Heart left ventricle (tissue), 13 donors: Measurements from ENCODE around the gene BAZ2B.

Experiments used
- POLR2A ChIP-seq, 2 donors: fragments of 450-650 bp; IDR thresholded peaks; one replicate each; pipeline ENCODE4 v1.6.1; 2017; ENCODE audit warnings: antibody characterized with exemption in 2 of 2, mild to moderate bottlenecking in 2 of 2, moderate library complexity in 2 of 2
- TF ChIP-seq, protein P1 (sequence below), 12 donors: fragments of 200-600 bp; sonication (generic) in 4 of 12; IDR thresholded peaks; one replicate each; pipeline versions ENCODE4 v1.5.0 to v1.8.0; 2018 to 2022; ENCODE audit warnings: antibody characterized with exemption in 12 of 12, mild to moderate bottlenecking in 5 of 12
- donor health status: ischemic (EF 13 %, LVEDD 7.1; RV severe dilation, severe dysfunction).
- donor health status: DM: no; HTN: yes; CAD: no.
- donor health status: DM: no; HTN: no; CAD: no.
- donor health status: ischemic (EF 25% LVEDD 6.9; RV normal size, moderate dysfunction).
- donor health status: ischemic (EF 25% LVEDD 5.7; RV mildly dilated, moderate dysfunction).
- donor health status: ischemic (EF 35%, LVEDD 5.7; RV mildly dilated, moderate dysfunction).
- donor health status: nonischemic (EF 11% LVEDD 7.7; RV severe dilation, severe dysfunction).
- donor health status: DM: yes; HTN: yes; CAD: no.
- donor health status: PGD.
- donor health status: ischemic (EF 29% LVEDD 5.4; RV normal size, mild dysfunction).
- donor health status: nonischemic (EF 23%, LVEDD 6.1; RV moderate dilation, normal function).

DNA sequence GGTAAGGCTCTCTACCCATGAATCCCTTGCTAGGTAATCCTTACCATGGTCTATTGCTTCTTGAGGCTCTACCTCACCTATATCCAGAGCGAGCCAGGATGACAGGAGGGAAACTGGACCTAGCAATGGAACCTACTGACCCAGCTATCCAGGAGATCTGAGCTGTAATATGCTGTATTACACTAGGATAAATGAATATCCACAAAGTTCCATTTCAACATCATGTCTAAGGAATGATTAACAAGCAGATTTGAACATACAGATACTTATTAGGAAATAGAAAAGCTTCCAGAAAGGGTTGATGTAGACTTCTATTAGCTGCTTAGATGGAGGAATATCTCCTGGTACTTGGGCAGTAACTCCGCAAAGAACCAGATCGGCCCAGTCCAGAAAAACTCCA is 110.1 kb downstream of the BAZ2B start:
- TF ChIP-seq, protein P1, sequence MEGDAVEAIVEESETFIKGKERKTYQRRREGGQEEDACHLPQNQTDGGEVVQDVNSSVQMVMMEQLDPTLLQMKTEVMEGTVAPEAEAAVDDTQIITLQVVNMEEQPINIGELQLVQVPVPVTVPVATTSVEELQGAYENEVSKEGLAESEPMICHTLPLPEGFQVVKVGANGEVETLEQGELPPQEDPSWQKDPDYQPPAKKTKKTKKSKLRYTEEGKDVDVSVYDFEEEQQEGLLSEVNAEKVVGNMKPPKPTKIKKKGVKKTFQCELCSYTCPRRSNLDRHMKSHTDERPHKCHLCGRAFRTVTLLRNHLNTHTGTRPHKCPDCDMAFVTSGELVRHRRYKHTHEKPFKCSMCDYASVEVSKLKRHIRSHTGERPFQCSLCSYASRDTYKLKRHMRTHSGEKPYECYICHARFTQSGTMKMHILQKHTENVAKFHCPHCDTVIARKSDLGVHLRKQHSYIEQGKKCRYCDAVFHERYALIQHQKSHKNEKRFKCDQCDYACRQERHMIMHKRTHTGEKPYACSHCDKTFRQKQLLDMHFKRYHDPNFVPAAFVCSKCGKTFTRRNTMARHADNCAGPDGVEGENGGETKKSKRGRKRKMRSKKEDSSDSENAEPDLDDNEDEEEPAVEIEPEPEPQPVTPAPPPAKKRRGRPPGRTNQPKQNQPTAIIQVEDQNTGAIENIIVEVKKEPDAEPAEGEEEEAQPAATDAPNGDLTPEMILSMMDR (IDR thresholded peaks at IDR 0.05), result no peak
- no peak for TF ChIP-seq POLR2A (IDR thresholded peaks at IDR 0.05)
